Retinal pigment epithelial cell (primary cell): ENCODE data around the gene NT5DC4.

Experiments
- DNase-seq: peaks from one replicate; pipeline ENCODE4 v3.0.0-alpha.2; 2010; ENCODE audit warnings: low read depth
- H3K4me3 ChIP-seq: 2 replicates; pipeline ENCODE4 v1.5.1; 2011; ENCODE audit warnings: mild to moderate bottlenecking, low read length, control low read depth, moderate library complexity
- TF ChIP-seq, protein P1 (sequence below): conservative IDR thresholded peaks from 2 replicates; pipeline ENCODE4 v1.5.1; 2011; ENCODE audit warnings: low read depth, low read length, control low read depth, inconsistent platforms

NT5DC4 gene

DNA sequence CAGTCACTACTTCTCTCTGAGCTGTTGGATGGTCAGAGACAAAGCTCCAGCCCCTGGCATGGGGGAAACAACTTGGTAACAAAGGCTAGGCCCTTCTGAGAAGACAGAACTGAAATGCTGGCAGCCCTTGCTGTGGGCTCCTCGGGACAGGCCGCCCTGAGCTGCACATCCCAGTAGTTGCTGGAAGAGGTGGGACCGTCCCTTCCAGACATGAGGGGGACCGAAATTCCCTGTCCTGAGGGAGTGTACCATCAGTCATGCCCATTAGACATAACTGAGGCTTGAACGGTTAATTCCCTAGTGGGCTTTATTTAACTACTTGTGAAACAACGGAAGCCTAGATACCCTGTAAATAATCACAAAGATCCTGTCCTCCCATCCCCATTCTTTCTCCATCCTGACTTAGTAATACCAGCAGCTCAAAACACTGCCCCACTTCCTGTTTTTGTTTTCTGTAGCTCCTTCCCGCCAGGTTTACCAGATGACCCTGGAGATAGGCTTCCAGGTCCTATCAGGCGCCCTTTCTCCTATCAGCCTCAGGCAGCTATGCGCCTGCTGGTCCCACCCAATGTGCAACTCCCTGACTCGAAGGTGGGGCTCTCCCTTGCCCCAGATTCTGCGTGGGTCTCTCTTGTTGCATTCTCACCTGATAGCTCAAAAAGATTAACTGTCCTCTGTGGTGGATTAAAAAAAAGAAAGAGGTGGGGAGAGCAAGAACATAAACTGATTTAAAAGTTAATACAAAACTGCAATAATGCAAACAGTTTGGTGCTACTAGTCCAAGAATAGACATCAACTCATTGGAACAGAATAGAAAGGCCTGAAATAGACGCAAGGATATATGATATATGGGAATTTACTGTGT, 37.0 kb upstream of the NT5DC4 start:
- DNase-seq, result no peak
- TF ChIP-seq, protein P1, sequence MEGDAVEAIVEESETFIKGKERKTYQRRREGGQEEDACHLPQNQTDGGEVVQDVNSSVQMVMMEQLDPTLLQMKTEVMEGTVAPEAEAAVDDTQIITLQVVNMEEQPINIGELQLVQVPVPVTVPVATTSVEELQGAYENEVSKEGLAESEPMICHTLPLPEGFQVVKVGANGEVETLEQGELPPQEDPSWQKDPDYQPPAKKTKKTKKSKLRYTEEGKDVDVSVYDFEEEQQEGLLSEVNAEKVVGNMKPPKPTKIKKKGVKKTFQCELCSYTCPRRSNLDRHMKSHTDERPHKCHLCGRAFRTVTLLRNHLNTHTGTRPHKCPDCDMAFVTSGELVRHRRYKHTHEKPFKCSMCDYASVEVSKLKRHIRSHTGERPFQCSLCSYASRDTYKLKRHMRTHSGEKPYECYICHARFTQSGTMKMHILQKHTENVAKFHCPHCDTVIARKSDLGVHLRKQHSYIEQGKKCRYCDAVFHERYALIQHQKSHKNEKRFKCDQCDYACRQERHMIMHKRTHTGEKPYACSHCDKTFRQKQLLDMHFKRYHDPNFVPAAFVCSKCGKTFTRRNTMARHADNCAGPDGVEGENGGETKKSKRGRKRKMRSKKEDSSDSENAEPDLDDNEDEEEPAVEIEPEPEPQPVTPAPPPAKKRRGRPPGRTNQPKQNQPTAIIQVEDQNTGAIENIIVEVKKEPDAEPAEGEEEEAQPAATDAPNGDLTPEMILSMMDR, result no peak
- no peak overlapping the region for H3K4me3 ChIP-seq

DNA sequence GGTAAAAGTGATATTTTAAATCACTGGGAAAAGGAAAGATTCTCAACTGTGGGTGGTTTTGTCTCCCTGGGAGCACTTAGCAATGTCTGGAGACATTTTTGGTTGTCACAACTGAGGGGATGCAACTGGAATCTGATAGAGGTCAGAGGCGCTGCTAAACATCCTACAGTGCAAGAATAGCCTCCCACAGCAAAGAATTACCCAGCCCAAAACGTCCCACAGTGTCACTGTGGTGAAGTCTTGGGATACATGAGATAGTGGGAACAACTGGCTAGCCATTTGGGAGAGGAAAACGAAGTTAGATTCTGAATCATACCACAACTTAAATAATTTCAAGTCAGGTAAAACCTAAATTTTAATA, 36.4 kb upstream of the NT5DC4 start:
- no peak overlapping the region for H3K4me3 ChIP-seq
- TF ChIP-seq, protein P1, result no peak
- DNase-seq, result no peak

DNA sequence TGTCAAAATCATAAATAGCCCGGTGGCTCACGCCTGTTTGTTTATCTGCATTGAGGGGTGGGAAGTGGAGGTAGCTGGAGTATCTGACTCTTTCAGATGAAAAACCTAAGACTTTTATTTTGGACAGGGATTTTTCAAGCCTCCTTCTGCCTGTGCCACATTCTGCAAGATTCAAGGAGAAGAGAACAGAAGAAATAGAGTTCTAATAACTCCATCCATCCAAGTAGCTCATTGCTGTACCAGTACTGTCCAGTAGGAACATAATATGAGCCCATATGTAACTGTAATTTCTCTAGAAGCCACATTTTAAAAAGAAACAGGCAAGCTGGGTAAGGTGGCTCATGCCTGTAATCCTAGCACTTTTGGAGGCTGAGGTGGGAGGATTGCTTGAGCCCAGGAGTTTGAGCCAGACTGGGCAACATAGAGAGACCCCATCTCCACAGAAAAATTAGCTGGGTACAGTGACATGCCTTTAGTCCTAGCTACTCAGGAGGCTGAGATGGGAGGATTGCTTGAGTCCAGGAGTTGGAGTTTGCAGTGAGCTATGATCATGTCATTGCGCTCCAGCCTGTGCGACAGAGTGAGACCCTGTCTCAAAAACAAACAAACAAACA, 35.4 kb upstream of the NT5DC4 start:
- H3K4me3 ChIP-seq, result no peak overlapping the region
- TF ChIP-seq, protein P1, result peak; percentile 3
- no peak for DNase-seq

DNA sequence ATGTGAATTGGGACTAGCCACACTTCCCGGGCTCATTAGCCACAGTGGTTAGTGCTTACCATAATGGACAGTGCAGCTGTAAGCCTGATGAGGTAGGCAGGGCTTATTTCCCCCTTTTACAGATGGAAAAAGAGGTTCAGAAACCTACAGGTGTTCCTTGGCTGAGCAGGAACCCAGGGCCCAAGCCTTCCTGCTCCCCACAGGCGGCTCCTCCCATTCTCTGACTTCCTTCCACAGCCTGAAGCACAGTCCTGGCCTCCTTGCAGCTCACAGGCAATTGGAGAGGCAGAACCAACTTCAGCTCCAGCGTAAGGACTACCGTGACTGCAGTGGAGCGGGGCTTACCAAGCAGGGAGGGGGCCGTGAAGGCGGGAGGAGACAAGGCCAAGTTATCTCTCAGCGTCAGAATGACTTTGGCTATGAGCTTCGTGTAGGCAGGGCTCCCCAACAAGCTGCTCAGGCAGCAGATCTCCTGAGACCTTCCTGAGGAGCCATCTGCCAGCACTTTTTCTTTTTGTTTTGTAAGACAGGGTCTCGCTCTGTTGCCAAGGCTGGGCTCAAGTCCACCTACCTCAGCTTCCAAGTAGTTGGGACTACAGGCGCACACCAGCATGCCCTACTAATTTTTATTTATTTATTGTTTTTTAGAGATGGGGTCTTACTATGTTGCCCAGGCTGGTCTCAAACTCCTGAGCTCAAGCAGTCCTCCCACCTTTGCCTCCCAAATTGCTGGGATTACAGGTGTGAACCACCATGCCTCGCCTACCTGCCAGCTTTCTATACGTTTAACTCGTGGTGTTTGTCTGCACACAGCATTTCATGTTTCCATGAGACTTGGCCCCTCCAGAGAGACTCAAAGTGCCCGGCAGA, 34.2 kb upstream of the NT5DC4 start:
- TF ChIP-seq, protein P1, result no peak
- no peak overlapping the region for H3K4me3 ChIP-seq
- no peak for DNase-seq

DNA sequence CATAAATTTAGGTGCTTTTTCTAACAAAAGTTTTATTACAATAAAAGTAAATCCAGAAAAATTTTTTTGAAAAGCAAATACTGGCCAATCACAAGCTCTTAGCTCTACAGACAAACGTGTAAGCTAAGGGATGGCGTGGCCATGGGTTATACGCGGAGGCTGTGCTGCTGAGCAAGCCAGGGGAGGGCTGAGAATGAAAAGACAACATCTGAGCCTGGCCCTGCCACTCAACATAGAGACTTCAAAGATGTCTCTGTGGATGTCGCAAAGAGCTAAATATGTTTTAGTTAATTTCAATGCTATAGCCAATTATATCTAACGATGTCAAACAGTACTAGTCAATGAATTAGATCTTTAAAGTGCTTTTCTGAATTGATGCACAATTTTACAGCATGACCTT, 33.3 kb upstream of the NT5DC4 start:
- H3K4me3 ChIP-seq, result no peak overlapping the region
- DNase-seq, result no peak
- TF ChIP-seq, protein P1, result no peak

DNA sequence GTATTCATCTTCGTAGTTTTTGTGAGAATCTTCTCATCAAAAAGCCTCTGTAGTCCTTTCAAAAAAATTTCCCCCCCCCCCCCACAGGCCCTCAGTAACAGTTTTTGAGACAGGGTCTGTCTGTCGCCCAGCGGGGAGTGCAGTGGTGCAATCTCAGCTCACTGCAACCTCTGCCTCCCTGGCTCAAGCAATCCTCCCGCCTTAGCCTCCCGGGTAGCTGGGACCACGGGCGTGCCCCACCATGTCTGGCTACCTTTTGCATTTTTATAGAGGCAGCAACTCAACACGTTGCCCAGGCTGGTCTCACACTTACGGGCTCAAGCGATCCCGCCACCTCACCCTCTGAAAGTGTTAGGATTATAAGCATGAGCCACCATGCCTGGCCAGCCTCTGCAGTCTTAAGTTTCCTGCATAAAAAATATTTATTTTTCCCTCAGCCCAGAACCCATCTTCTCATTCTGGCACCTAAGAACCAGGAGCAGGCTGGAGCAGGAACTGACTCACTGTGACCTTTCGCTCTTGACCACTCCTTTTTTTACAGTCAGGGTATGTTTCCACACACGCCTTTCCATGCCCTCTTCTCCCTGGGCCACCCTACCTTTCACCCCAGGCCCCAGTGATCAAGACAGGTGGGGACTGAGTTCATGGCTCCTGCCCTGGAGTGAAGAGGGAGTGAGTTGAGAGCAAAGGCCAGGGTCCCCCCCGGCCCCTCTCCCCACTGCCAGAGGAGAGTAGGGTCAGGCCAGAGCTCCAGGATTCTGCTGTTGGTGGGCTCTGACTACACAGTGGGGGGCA, 32.5 kb upstream of the NT5DC4 start:
- no peak for DNase-seq
- no peak overlapping the region for H3K4me3 ChIP-seq
- TF ChIP-seq, protein P1, result no peak
